Measurements from ENCODE around the gene VAC14.

The VAC14 gene

GRCh38 chr16:70784692-70785555 lies 16.0 kb downstream of the VAC14 start:
- no peak for DNase-seq

GRCh38 chr16:70782237-70782636 lies 18.7 kb downstream of the VAC14 start:
- no peak for DNase-seq

GRCh38 chr16:70781800-70782199 lies 19.2 kb downstream of the VAC14 start:
- DNase-seq, result no peak

DNA sequence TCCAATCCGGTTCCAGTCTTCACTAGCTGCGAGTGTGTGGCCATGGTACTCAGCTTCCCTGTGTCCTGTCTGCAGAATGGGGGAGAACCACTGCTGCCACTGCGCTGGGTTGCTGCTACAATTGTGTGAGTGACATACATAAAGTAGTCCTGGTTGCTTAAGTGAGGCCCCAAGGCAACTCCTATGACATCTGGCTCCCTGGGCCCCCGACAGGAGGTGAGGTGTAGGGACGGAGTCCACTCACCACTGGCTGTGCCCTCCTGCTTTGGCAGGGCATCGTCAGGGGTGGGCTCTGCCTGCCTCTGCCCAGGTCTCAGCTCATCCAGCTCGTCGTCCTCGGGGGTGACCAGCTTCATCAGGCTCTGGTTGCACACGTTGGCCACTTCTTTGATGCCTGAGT lies 20.4 kb downstream of the VAC14 start:
- no peak for DNase-seq

DNA sequence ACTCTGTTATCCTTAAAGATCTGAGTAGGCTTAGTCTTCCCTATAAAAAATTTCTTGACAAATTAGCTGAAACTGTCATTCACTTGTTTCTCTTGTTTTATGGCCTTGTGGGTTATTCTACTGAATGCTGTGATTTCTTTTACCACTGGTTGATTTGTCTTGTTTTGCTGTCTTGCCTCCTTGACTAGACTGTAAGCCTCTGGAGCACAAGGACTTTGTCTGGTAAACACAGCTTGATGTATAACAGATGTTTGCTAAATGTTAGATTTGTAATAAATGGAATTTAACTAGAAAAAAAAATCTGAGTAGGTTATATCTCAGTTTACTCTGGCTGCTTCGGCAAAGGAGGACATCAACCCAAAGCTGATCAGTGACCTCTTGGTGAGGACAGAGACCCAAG lies 21.6 kb downstream of the VAC14 start:
- DNase-seq, result no peak

GRCh38 chr16:70778901-70779309 lies 22.1 kb downstream of the VAC14 start:
- DNase-seq, result no peak

- DNase-seq, result no peak
Measured at GRCh38 chr16:70777973-70778406, 23.0 kb downstream of the VAC14 start.

GRCh38 chr16:70777496-70777895 lies 23.5 kb downstream of the VAC14 start:
- no peak for DNase-seq

DNA sequence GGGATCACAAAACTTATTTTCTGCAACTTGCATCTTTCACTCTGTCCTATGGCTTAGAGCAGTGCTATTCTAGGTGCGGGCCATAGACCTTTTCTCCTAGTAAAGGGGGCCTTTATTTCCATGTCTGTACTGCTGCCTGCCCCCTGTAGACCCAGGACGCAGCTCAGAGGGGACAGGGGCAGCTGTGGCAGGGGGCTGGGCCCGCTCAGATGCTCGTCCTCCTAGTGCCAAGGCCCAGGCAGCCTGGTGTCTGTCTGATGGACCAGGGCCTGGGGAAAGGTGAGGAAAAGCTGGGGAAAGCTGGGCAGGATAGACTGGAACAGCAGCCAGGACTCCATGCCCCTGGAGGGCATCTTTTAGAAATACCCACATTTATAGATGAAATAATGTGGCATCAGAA lies 25.6 kb downstream of the VAC14 start:
- DNase-seq, result no peak

- DNase-seq, result no peak
Measured at GRCh38 chr16:70774261-70774660, 26.7 kb downstream of the VAC14 start.

GRCh38 chr16:70772493-70772892 lies 28.5 kb downstream of the VAC14 start:
- DNase-seq, result no peak

- DNase-seq, result peak; percentile 51
Measured at GRCh38 chr16:70770626-70771552, 30.1 kb downstream of the VAC14 start.

GRCh38 chr16:70770291-70770625 lies 30.7 kb downstream of the VAC14 start:
- DNase-seq, result no peak

- DNase-seq, result no peak
Measured at GRCh38 chr16:70769761-70770160, 31.2 kb downstream of the VAC14 start.

- no peak for DNase-seq
Measured at GRCh38 chr16:70769131-70769530, 31.8 kb downstream of the VAC14 start.

DNA sequence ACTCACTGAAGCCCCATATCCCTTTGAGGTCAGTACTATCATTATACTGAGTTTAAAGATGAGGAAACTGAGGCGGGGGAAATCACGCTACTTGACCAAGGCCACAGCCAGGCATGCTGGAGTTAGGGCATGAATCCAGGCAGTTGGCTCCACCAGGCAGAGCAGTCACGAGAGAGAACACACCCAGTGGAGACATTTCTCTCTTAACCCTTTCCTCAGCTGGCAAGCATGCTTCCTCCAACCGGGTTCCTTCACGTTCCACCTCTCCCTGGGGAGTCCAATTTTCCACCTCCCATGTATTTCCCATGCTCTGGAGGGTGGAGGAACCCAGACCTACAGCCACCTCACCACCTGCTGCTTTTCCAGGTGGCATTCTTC lies 32.8 kb downstream of the VAC14 start:
- no peak for DNase-seq

DNA sequence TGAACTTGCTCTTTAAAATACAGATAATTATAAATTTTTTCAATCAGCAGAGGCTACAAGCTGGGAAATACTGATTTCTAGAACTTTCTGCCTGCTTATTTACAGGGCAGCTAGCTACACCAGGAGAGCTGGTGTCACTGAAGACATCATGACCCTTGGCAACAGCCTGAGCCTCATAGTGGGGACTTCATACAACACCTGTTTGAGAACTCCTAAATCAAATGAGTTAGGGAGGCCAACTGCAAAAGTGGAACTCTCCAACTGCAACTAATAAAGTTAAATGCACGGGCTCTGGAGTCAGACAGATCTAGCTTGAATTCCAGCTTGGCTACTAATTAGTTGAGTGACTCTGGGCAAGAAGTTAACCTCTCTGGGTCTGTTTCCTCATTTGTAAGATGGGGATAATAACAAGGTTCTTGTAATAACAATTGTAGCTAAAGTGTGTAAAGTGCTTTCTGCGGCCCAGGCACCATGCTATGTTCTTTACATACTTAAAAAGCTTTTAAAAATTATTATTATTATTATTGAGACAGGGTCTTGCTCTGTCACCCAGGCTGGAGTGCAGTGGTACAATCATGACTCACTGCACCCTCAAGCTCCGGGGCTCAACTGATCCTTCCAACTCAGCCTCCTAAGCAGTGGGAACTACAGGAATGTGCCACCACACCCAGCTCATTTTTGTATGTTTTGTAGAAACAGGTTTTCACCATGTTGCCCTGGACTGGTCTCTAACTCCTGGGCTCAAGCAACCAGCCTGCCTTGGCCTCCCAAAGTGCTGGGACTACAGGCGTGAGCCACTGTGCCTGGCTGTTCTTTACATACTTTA lies 33.4 kb downstream of the VAC14 start:
- DNase-seq, result no peak

DNA sequence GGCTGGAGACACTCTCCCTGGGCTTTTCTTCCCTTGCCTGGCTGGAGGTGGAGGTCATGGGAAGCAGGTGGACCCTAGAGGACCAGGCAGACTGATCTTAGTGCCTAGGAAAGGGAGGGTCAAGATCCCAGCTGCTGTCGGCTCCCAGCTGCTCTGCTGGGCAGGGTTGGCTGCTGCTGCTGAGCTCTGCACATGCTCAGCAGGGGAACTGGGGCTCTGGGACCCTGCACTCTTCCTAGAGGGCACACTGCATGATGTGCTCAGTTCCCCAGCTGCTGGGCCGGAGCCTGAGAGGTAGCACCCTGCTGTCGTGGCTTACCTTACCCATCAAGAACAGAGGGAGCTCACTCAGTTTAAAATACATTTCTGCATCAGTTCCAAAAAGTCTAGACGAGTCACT lies 34.3 kb downstream of the VAC14 start:
- DNase-seq, result no peak

- DNase-seq, result no peak
Measured at GRCh38 chr16:70766176-70766575, 34.8 kb downstream of the VAC14 start.

GRCh38 chr16:70765491-70765890 lies 35.5 kb downstream of the VAC14 start:
- DNase-seq, result no peak

- no peak for DNase-seq
Measured at GRCh38 chr16:70764632-70765031, 36.3 kb downstream of the VAC14 start.

- no peak for DNase-seq
Measured at GRCh38 chr16:70760221-70760620, 40.7 kb downstream of the VAC14 start.

GRCh38 chr16:70759666-70760065 lies 41.3 kb downstream of the VAC14 start:
- DNase-seq, result no peak

Data from stimulated activated CD4-positive, alpha-beta T cell treated with anti-CD3 and anti-CD28 coated beads, Interleukin-4, amount 100 ng/mL, for 1 hour (primary cell).